Heart right ventricle (tissue), 16 donors: ENCODE measurements around the gene KRT7. TPM values are rescaled to one million over a fixed set of nuclear protein-coding genes. Genes with fewer than 3 reads are reported as not detected.

Source experiments
- ATAC-seq, 8 donors: fragments of 200-7000 bp; cut with Tn5 transposase; one replicate each; pipeline ENCODE4 v1.9.1; 2020; ENCODE audit warnings: mild to moderate bottlenecking in 8 of 8, moderate library complexity in 8 of 8, moderate number of reproducible peaks in 1 of 8
- DNase-seq, 2 donors: peaks; one replicate each; pipeline ENCODE4 v3.0.0-alpha.2; 2020
- H3K27ac ChIP-seq, 10 donors: fragments of 200-600 bp; sonication (generic) in 2 of 10; one replicate each; pipeline versions ENCODE4 v1.5.0 to v1.8.0; 2020 to 2022; ENCODE audit warnings: mild to moderate bottlenecking in 3 of 10
- H3K27me3 ChIP-seq, 7 donors: fragments of 200-600 bp; one replicate each; pipeline ENCODE4 v1.8.0; 2021 to 2022; ENCODE audit warnings: mild to moderate bottlenecking in 2 of 7
- H3K36me3 ChIP-seq, 9 donors: fragments of 200-600 bp; sonication (generic) in 1 of 9; one replicate each; pipeline versions ENCODE4 v1.5.0 to v1.8.0; 2020 to 2022; ENCODE audit warnings: mild to moderate bottlenecking in 2 of 9
- H3K4me1 ChIP-seq, 9 donors: fragments of 200-600 bp; sonication (generic) in 1 of 9; one replicate each; pipeline versions ENCODE4 v1.5.0 to v1.8.0; 2020 to 2022; ENCODE audit warnings: mild to moderate bottlenecking in 4 of 9
- H3K4me3 ChIP-seq, 10 donors: fragments of 200-600 bp; sonication (generic) in 2 of 10; one replicate each; pipeline versions ENCODE4 v1.5.0 to v1.8.0; 2020 to 2022; ENCODE audit warnings: mild to moderate bottlenecking in 7 of 10, moderate library complexity in 2 of 10
- H3K9me3 ChIP-seq, 11 donors: fragments of 200-600 bp in 10 of 11; sonication (generic) in 2 of 11; one replicate each; pipeline versions ENCODE4 v1.5.0 to v1.8.0; 2013 to 2022; ENCODE audit warnings: mild to moderate bottlenecking in 2 of 11, control low read depth in 1 of 11, moderate library complexity in 1 of 11
- CTCF ChIP-seq, 9 donors: fragments of 200-600 bp; sonication (generic) in 2 of 9; IDR thresholded peaks; one replicate each; pipeline versions ENCODE4 v1.5.0 to v1.8.0; 2021 to 2022; ENCODE audit warnings: antibody characterized with exemption in 9 of 9, mild to moderate bottlenecking in 5 of 9, moderate library complexity in 1 of 9
- WGBS, 2 donors: extraction: QIAGEN DNeasy Blood & Tissue Kit; methylation state at CpG; one replicate each; pipeline ENCODE4 v1.1.7; 2013; ENCODE audit warnings: inconsistent platforms in 1 of 2; 5-methylcytosine and 5-hydroxymethylcytosine counted together
- intact Hi-C, 10 donors: fragments of 100-400 bp; cut with DNase I; formaldehyde crosslinking; loops; one replicate each; pipeline versions ENCODE4 v1.11.1 to v1.14.2; 2022
- polyA plus RNA-seq, 2 donors: library from polyadenylated mRNA; stranded (reverse); fragments of 200-250 nt; gene quantifications; one replicate each; pipeline ENCODE4 v1.2.3, GENCODE V29; 2013
- total RNA-seq, 10 donors: library from RNA; stranded (reverse); fragmentation: NEBNext Ultra II Directional in 3 of 10; extraction: Animal tissue kit (Norgen Biotek cat#: 25700) in 3 of 10; gene quantifications; one replicate each; pipeline versions ENCODE4 v1.2.1 to v1.2.4, GENCODE V29; 2021 to 2023
- donor health status: Arrhythmogenic right ventricular cardiomyopathy.
- donor health status: ischemic (EF 13 %, LVEDD 7.1; RV severe dilation, severe dysfunction).
- donor health status: healthy with polysubstance abuse.
- donor health status: DM: no; HTN: yes; CAD: no.
- donor health status: DM: no; HTN: no; CAD: no.
- donor health status: ischemic (EF 25% LVEDD 6.9; RV normal size, moderate dysfunction).
- donor health status: ischemic (EF 25% LVEDD 5.7; RV mildly dilated, moderate dysfunction).
- donor health status: healthy.
- donor health status: DM: yes; HTN: yes; CAD: no.
- donor health status: Ischemic cardiomyopathy.
- donor health status: ischemic (EF 35%, LVEDD 5.7; RV mildly dilated, moderate dysfunction).
- donor health status: nonischemic (EF 11% LVEDD 7.7; RV severe dilation, severe dysfunction).
- donor health status: DM: yes; HTN: yes; CAD: no.
- donor health status: PGD.
- donor health status: ischemic (EF 29% LVEDD 5.4; RV normal size, mild dysfunction).
- donor health status: nonischemic (EF 23%, LVEDD 6.1; RV moderate dilation, normal function).

Gene KRT7
- total and polyA plus RNA-seq, 12 donors: 0.59 to 10.8 (median 1.8) TPM; not detected in 3

GRCh38 chr12:52188658-52189057 lies 44.4 kb upstream of the KRT7 start:
- 90 to 93% methylated on average over 7 of the region's 7 CpGs for WGBS, 2 donors
- Histone ChIP-seq H3K9me3 (no peaks in the 10 kb centered on the region), H3K4me1 (peaks cover 4 to 78% (median 42%) of the 10 kb centered on the region in 9 donors), H3K36me3 (no peaks in the 10 kb centered on the region), H3K4me3 (no peak overlapping the region), H3K27me3 (no peaks in the 10 kb centered on the region), H3K27ac (no peak overlapping the region)
- intact Hi-C loops: no loop called here
- DNase-seq (no peak), ATAC-seq (no peak)
- TF ChIP-seq CTCF (IDR thresholded peaks at IDR 0.05): no peak

DNA sequence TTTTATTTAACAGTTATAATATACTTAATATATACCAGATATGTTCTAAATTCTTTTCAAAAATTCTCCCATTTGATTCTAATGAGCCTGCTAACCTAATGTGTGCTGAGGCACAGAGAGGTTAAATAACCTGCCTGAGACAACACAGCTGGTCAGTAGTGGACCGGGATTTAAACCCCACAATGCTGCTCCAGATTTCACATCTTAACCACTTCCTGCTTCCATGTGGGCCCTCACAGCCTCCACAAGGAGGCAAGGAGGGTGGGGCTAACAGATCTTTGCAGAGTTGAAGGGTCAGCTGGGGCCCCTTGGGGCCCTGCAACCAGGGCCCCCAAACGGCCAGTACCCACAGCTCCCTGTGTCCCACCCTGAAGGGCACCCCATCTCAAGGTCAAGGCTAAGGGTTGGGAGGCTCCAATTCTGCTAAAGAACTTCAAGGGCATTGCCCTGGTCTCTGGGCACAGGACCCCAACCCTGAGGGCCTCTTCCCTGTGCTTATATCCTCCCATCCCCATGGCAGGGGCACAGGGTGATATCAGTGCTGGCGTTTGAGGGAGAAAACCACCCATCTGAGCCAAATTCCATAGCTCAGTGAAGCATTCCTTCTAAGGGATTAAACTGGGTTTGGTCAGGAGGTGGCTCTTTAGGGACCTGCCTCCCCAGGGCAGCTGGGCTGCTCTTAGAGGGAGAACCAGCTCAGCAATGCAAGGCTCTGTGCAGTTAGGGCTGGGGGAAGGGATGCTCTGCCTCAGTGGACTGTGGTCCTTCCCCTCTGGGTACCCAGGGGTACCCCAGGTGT lies 43.5 kb upstream of the KRT7 start:
- 61% methylated on average over 3 of the region's 3 CpGs for WGBS, 2 donors
- H3K36me3 ChIP-seq: no peaks in the 10 kb centered on the region
- H3K4me1 ChIP-seq: peaks cover 8 to 79% (median 42%) of the 10 kb centered on the region in 9 donors
- DNase-seq (no peak), ATAC-seq (no peak)
- H3K4me3 ChIP-seq: no peak overlapping the region
- intact Hi-C loops: no loop called here
- H3K27ac ChIP-seq: no peak overlapping the region
- H3K27me3 ChIP-seq: no peaks in the 10 kb centered on the region
- TF ChIP-seq CTCF (IDR thresholded peaks at IDR 0.05): no peak
- H3K9me3 ChIP-seq: no peaks in the 10 kb centered on the region

- no peak for DNase-seq
- Histone ChIP-seq H3K27me3 (no peaks in the 10 kb centered on the region), H3K4me1 (peaks cover 8 to 72% (median 36%) of the 10 kb centered on the region in 9 donors), H3K27ac (peak overlapping the region in 3 of 10 donors; percentile 54 to 71 (median 67)), H3K36me3 (no peaks in the 10 kb centered on the region), H3K9me3 (no peaks in the 10 kb centered on the region), H3K4me3 (no peak overlapping the region)
- 86 to 87% methylated on average over 16 of the region's 16 CpGs for WGBS, 2 donors
- TF ChIP-seq CTCF (IDR thresholded peaks at IDR 0.05): no peak
- intact Hi-C loops: no loop called here
- ATAC-seq: no peak
These were observed 41.9 kb upstream of the KRT7 start for GRCh38 chr12:52190860-52191729.
